GM15510 (cell line): ENCODE results near the gene OPN3.

Source experiments
- POLR2A ChIP-seq: IDR thresholded peaks from 3 replicates; pipeline ENCODE4 v1.6.1; 2011; ENCODE audit warnings: borderline replicate concordance; ENCODE audit not compliant: insufficient read length; ENCODE audit errors: extremely low read depth

OPN3 gene

GRCh38 chr1:241586905-241587512, 53.2 kb downstream of the OPN3 start:
- no peak for TF ChIP-seq POLR2A

GRCh38 chr1:241582921-241583321, 57.2 kb downstream of the OPN3 start:
- TF ChIP-seq POLR2A = no peak

GRCh38 chr1:241579434-241579833, 60.7 kb downstream of the OPN3 start:
- no peak for TF ChIP-seq POLR2A

- no peak for TF ChIP-seq POLR2A
These were observed 66.0 kb downstream of the OPN3 start for GRCh38 chr1:241574154-241574553.

- no peak for TF ChIP-seq POLR2A
These were observed 70.3 kb downstream of the OPN3 start for GRCh38 chr1:241569848-241570247.

- TF ChIP-seq POLR2A = no peak
These were observed 79.4 kb downstream of the OPN3 start for GRCh38 chr1:241560849-241561187.

- TF ChIP-seq POLR2A = no peak
These were observed 79.9 kb downstream of the OPN3 start for GRCh38 chr1:241560146-241560848.

GRCh38 chr1:241557551-241558193, 82.5 kb downstream of the OPN3 start:
- no peak for TF ChIP-seq POLR2A

- TF ChIP-seq POLR2A = no peak
These were observed 83.1 kb downstream of the OPN3 start for GRCh38 chr1:241557031-241557430.

- no peak for TF ChIP-seq POLR2A
These were observed 84.6 kb downstream of the OPN3 start for GRCh38 chr1:241555526-241555925.

- TF ChIP-seq POLR2A = no peak
These were observed 86.1 kb downstream of the OPN3 start for GRCh38 chr1:241553886-241554592.

GRCh38 chr1:241551759-241552638, 88.2 kb downstream of the OPN3 start:
- no peak for TF ChIP-seq POLR2A

GRCh38 chr1:241550318-241550717, 89.9 kb downstream of the OPN3 start:
- no peak for TF ChIP-seq POLR2A

GRCh38 chr1:241548008-241548407, 92.2 kb downstream of the OPN3 start:
- no peak for TF ChIP-seq POLR2A
